HCT116 (cell line): Measurements from ENCODE around the gene RASL11A. TPM values are rescaled to one million over a fixed set of nuclear protein-coding genes. Genes with fewer than 3 reads are reported as not detected.

Source experiments
- ATAC-seq: fragments of 200-7000 bp; cut with Tn5 transposase; 2 replicates; pipeline ENCODE4 v1.9.1; 2020; ENCODE audit warnings: mild to moderate bottlenecking, moderate library complexity
- BruUV-seq: library from RNA; stranded (reverse); fragments of 400-500 nt; replicated peaks from 2 replicates; lab custom pipeline; 2021; lab: Mats Ljungman, UMichigan
- CTCF ChIA-PET: fragments of 300-600 bp; sonication (Branson Sonifier 250); formaldehyde crosslinking; loops from one replicate; lab custom pipeline; 2021; ENCODE audit warnings: antibody characterized with exemption; lab: Charles Lee
- POLR2A ChIA-PET: fragments of 300-600, 350-600 bp; sonication (Branson Sonifier 250); formaldehyde crosslinking; loops from one replicate; lab custom pipeline; 2021; ENCODE audit warnings: antibody characterized with exemption; lab: Charles Lee
- RAD21 ChIA-PET, 2 experiments: fragments of 300-600 bp; sonication (Branson Sonifier 250); formaldehyde crosslinking; loops; one replicate each; lab custom pipeline; 2023; ENCODE audit warnings: low total read pairs in 2 of 2; ENCODE audit not compliant: uncharacterized antibody in 2 of 2, unreplicated experiment in 2 of 2, low non-redundant PET in 1 of 2; lab: Charles Lee
- DNase-seq: peaks from one replicate; pipeline ENCODE4 v3.0.0-alpha.2; 2010; ENCODE audit warnings: low read depth, low spot score
- H2AFZ ChIP-seq: fragments of 200-600 bp; shearing (Covaris generic), sonication (generic); 2 replicates; pipeline ENCODE4 v1.6.1; 2017; ENCODE audit warnings: low read depth, mixed run types, mixed read lengths, antibody characterized with exemption, low read length; ENCODE audit not compliant: poor library complexity, severe bottlenecking
- H3K27ac ChIP-seq: 2 replicates; pipeline ENCODE4 v1.5.1; 2012; ENCODE audit warnings: low read depth, low read length
- H3K27me3 ChIP-seq: fragments of 200-600 bp; sonication (generic); 2 replicates; pipeline ENCODE4 v1.6.1; 2016; ENCODE audit warnings: mixed run types, low read length, mixed read lengths; ENCODE audit not compliant: insufficient read depth
- H3K36me3 ChIP-seq, 2 experiments: fragments of 200-500 bp in 1 of 2; fragments of 200-600 bp in 1 of 2; sonication (Bioruptor generic) in 1 of 2; sonication (generic) in 1 of 2; 2 replicates each; pipeline versions ENCODE4 v1.5.1 to v1.6.1; 2014 to 2016; ENCODE audit warnings: low read length in 2 of 2, inconsistent platforms in 1 of 2, mixed read lengths in 1 of 2, mixed run types in 1 of 2; ENCODE audit not compliant: insufficient read depth in 2 of 2, control insufficient read depth in 1 of 2
- H3K4me1 ChIP-seq, 2 experiments: fragments of 200-600 bp in 1 of 2; sonication (generic) in 1 of 2; 2 replicates each; pipeline versions ENCODE4 v1.5.1 to v1.6.1; 2012 to 2017; ENCODE audit warnings: low read length in 2 of 2, inconsistent platforms in 1 of 2, mild to moderate bottlenecking in 1 of 2, mixed read lengths in 1 of 2, mixed run types in 1 of 2, moderate library complexity in 1 of 2; ENCODE audit not compliant: insufficient read depth in 2 of 2, control insufficient read depth in 1 of 2
- H3K4me2 ChIP-seq: fragments of 200-600 bp; sonication (generic); 2 replicates; pipeline ENCODE4 v1.6.1; 2017; ENCODE audit warnings: mixed run types, low read length, mixed read lengths
- H3K4me3 ChIP-seq, 2 experiments: fragments of 200-600 bp in 1 of 2; sonication (generic) in 1 of 2; replicated peaks in 1 of 2; 2 replicates each; pipeline ENCODE4 v1.5.1; 2011 to 2016; ENCODE audit warnings: low read length in 2 of 2, control low read depth in 1 of 2, low read depth in 1 of 2, mild to moderate bottlenecking in 1 of 2, mixed read lengths in 1 of 2, mixed run types in 1 of 2
- H3K79me2 ChIP-seq: fragments of 200-600 bp; sonication (generic); 2 replicates; pipeline ENCODE4 v1.6.1; 2017; ENCODE audit warnings: mild to moderate bottlenecking, mixed run types, low read length, moderate library complexity, mixed read lengths; ENCODE audit not compliant: insufficient read depth
- H3K9ac ChIP-seq: fragments of 200-600 bp; sonication (generic); 2 replicates; pipeline ENCODE4 v1.6.1; 2016; ENCODE audit warnings: low read length, mixed read lengths
- H3K9me2 ChIP-seq: fragments of 200-600 bp; sonication (generic), shearing (Covaris generic); 2 replicates; pipeline ENCODE4 v1.6.1; 2017; ENCODE audit warnings: mixed run types, mild to moderate bottlenecking, moderate library complexity; ENCODE audit not compliant: insufficient read depth
- H3K9me3 ChIP-seq, 2 experiments: fragments of 200-500 bp in 1 of 2; fragments of 200-600 bp in 1 of 2; sonication (Bioruptor generic) in 1 of 2; sonication (generic) in 1 of 2; 2 replicates each; pipeline ENCODE4 v1.6.1; 2014 to 2017; ENCODE audit warnings: low read length in 2 of 2, mixed read lengths in 2 of 2, inconsistent platforms in 1 of 2, low read depth in 1 of 2, mild to moderate bottlenecking in 1 of 2, mixed run types in 1 of 2, moderate library complexity in 1 of 2; ENCODE audit not compliant: control insufficient read depth in 1 of 2, insufficient read depth in 1 of 2
- H4K20me1 ChIP-seq: fragments of 200-600 bp; sonication (generic), shearing (Covaris generic); 2 replicates; pipeline ENCODE4 v1.6.1; 2017; ENCODE audit warnings: mixed run types, mild to moderate bottlenecking, moderate library complexity; ENCODE audit not compliant: insufficient read depth
- CEBPB ChIP-seq: IDR thresholded peaks from 2 replicates; pipeline ENCODE4 v1.6.1; 2012; ENCODE audit warnings: low read depth
- EGR1 ChIP-seq: IDR thresholded peaks from 2 replicates; pipeline ENCODE4 v1.6.1; 2012; ENCODE audit warnings: low read depth
- ELF1 ChIP-seq: IDR thresholded peaks from 2 replicates; pipeline ENCODE4 v1.6.1; 2012; ENCODE audit warnings: low read depth, borderline replicate concordance
- EZH2phosphoT487 ChIP-seq: fragments of 200-600 bp; IDR thresholded peaks from 2 replicates; pipeline ENCODE4 v1.6.1; 2018; ENCODE audit warnings: antibody characterized with exemption, borderline replicate concordance
- POLR2A ChIP-seq: IDR thresholded peaks from 2 replicates; pipeline ENCODE4 v1.7.0; 2011; ENCODE audit warnings: borderline replicate concordance; ENCODE audit not compliant: insufficient read depth, insufficient read length; ENCODE audit errors: extremely low read depth
- RAD21 ChIP-seq: IDR thresholded peaks from 2 replicates; pipeline ENCODE4 v1.6.1; 2012; ENCODE audit warnings: low read depth, mild to moderate bottlenecking
- SIN3A ChIP-seq: IDR thresholded peaks from 2 replicates; pipeline ENCODE4 v1.6.1; 2012; ENCODE audit warnings: low read depth
- SP1 ChIP-seq: IDR thresholded peaks from 2 replicates; pipeline ENCODE4 v1.6.1; 2012; ENCODE audit warnings: low read depth
- TCF7L2 ChIP-seq: IDR thresholded peaks from 2 replicates; pipeline ENCODE4 v1.7.0; 2011; ENCODE audit warnings: borderline replicate concordance, inconsistent platforms; ENCODE audit not compliant: insufficient read depth, insufficient read length; ENCODE audit errors: extremely low read depth
- YY1 ChIP-seq: IDR thresholded peaks from 2 replicates; pipeline ENCODE4 v1.6.1; 2011; ENCODE audit warnings: low read length, low read depth, moderate library complexity, mild to moderate bottlenecking; ENCODE audit not compliant: insufficient replicate concordance; ENCODE audit errors: extremely low read depth
- ZFX ChIP-seq: fragments of 450-650 bp; IDR thresholded peaks from 2 replicates; pipeline ENCODE4 v1.6.1; 2017
- intact Hi-C: fragments of 100-400 bp; cut with micrococcal nuclease; formaldehyde crosslinking; loops from 2 replicates; pipeline ENCODE4 v1.10.0; 2022
- total RNA-seq: library from RNA; stranded (reverse); gene quantifications from one replicate; pipeline ENCODE4 v1.2.1, GENCODE V29; 2021; ENCODE audit not compliant: unreplicated experiment
- TF ChIP-seq, protein P1 (sequence below): IDR thresholded peaks from 2 replicates; pipeline ENCODE4 v1.6.1; 2012
- TF ChIP-seq, protein P2 (sequence below): IDR thresholded peaks from 2 replicates; pipeline ENCODE4 v1.6.1; 2011; ENCODE audit warnings: mild to moderate bottlenecking, low read length, moderate library complexity; ENCODE audit not compliant: insufficient replicate concordance; ENCODE audit errors: extremely low read depth
- TF ChIP-seq, protein P3 (sequence below): IDR thresholded peaks from 2 replicates; pipeline ENCODE4 v1.6.1; 2012
- TF ChIP-seq, protein P4 (sequence below), 3 experiments: fragments of 200-600 bp in 1 of 3; sonication (generic) in 1 of 3; IDR thresholded peaks in 2 of 3; conservative IDR thresholded peaks in 1 of 3; 2 replicates each; pipeline ENCODE4 v1.5.1; 2012 to 2017; ENCODE audit warnings: low read depth in 2 of 3, low read length in 2 of 3, antibody characterized with exemption in 1 of 3, borderline replicate concordance in 1 of 3, control low read depth in 1 of 3, mild to moderate bottlenecking in 1 of 3, mixed read lengths in 1 of 3, mixed run types in 1 of 3, moderate library complexity in 1 of 3; ENCODE audit not compliant: insufficient read depth in 1 of 3

The RASL11A gene
- total RNA-seq, 1 experiment from 2014 or later: 5.0 TPM

DNA sequence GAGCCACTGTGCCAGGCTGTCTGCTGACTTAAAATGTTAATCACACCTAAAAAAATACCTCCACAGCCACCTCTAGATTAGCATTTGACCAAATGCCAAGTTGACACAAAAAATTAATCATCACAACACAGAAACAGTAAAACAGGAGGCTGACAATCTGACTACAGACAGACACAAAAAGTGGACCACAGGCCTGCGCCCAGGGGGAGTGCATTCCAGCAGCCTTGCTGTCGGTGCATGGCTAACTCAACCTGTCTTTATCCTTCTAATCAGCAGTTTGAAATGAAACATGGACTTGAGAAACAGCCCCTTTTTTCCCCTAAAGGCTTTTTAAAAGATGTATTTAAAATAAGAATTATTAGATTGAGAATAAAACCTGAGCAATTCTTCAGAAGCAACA is 34.0 kb downstream of the RASL11A start:
- ChIA-PET CTCF (interaction anchor here (1.1 kb wide), 1 partner anchor 35 kb away, joined by 3 read pairs; no protein-coding TSS in a partner anchor), RAD21 (no interaction called here), POLR2A (no interaction called here)
- no peak overlapping the region for H3K27ac ChIP-seq
- no peaks in the 10 kb centered on the region for H3K9me2 ChIP-seq
- no peak overlapping the region for H2AFZ ChIP-seq
- no peak overlapping the region for H3K4me3 ChIP-seq
- H3K4me2 ChIP-seq: no peak overlapping the region
- no peak for DNase-seq
- H3K9ac ChIP-seq: no peak overlapping the region
- no TSS peak for BruUV-seq
- H3K9me3 ChIP-seq: no peaks in the 10 kb centered on the region
- no peak for TF ChIP-seq POLR2A
- no peak for TF ChIP-seq ELF1
- no peak for TF ChIP-seq SIN3A
- no peak for TF ChIP-seq CEBPB
- no peak for TF ChIP-seq SP1
- TF ChIP-seq TCF7L2: no peak
- TF ChIP-seq EZH2phosphoT487: no peak
- no peak for TF ChIP-seq RAD21
- TF ChIP-seq EGR1: no peak
- TF ChIP-seq, protein P1, sequence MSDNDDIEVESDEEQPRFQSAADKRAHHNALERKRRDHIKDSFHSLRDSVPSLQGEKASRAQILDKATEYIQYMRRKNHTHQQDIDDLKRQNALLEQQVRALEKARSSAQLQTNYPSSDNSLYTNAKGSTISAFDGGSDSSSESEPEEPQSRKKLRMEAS: no peak
- no peak for TF ChIP-seq YY1
- no peak for TF ChIP-seq ZFX
- TF ChIP-seq, protein P2, sequence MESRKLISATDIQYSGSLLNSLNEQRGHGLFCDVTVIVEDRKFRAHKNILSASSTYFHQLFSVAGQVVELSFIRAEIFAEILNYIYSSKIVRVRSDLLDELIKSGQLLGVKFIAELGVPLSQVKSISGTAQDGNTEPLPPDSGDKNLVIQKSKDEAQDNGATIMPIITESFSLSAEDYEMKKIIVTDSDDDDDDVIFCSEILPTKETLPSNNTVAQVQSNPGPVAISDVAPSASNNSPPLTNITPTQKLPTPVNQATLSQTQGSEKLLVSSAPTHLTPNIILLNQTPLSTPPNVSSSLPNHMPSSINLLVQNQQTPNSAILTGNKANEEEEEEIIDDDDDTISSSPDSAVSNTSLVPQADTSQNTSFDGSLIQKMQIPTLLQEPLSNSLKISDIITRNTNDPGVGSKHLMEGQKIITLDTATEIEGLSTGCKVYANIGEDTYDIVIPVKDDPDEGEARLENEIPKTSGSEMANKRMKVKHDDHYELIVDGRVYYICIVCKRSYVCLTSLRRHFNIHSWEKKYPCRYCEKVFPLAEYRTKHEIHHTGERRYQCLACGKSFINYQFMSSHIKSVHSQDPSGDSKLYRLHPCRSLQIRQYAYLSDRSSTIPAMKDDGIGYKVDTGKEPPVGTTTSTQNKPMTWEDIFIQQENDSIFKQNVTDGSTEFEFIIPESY: no peak
- TF ChIP-seq, protein P3, sequence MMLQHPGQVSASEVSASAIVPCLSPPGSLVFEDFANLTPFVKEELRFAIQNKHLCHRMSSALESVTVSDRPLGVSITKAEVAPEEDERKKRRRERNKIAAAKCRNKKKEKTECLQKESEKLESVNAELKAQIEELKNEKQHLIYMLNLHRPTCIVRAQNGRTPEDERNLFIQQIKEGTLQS: no peak
- TF ChIP-seq, protein P4, sequence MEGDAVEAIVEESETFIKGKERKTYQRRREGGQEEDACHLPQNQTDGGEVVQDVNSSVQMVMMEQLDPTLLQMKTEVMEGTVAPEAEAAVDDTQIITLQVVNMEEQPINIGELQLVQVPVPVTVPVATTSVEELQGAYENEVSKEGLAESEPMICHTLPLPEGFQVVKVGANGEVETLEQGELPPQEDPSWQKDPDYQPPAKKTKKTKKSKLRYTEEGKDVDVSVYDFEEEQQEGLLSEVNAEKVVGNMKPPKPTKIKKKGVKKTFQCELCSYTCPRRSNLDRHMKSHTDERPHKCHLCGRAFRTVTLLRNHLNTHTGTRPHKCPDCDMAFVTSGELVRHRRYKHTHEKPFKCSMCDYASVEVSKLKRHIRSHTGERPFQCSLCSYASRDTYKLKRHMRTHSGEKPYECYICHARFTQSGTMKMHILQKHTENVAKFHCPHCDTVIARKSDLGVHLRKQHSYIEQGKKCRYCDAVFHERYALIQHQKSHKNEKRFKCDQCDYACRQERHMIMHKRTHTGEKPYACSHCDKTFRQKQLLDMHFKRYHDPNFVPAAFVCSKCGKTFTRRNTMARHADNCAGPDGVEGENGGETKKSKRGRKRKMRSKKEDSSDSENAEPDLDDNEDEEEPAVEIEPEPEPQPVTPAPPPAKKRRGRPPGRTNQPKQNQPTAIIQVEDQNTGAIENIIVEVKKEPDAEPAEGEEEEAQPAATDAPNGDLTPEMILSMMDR (IDR thresholded peaks at IDR 0.05 in 2 of 3, conservative IDR thresholded peaks at IDR 0.05 in 1 of 3; ENCODE audit: borderline replicate concordance in 1 of 3, insufficient read depth in 1 of 3, low read depth in 2 of 3, low read length in 2 of 3): no peak
- no peak for ATAC-seq
- no peaks in the 10 kb centered on the region for H3K79me2 ChIP-seq
- no peaks in the 10 kb centered on the region for H4K20me1 ChIP-seq
- intact Hi-C loops: no loop called here
- no peaks in the 10 kb centered on the region for H3K36me3 ChIP-seq
- no peaks in the 10 kb centered on the region for H3K27me3 ChIP-seq
- H3K4me1 ChIP-seq: peaks cover 8 to 25% of the 10 kb centered on the region in 2 experiments
